ENCODE measurements around the gene UQCR10. TPM values are rescaled to one million over a fixed set of nuclear protein-coding genes. Genes with fewer than 3 reads are reported as not detected.

UQCR10 gene
- total and polyA plus RNA-seq, 2 experiments from 2014 or later: 78.0 to 535 TPM

- H3K4me3 Mint-ChIP-seq: no peak overlapping the region
- Histone ChIP-seq H3K4me1 (ENCODE audit: insufficient read depth) (no peaks in the 10 kb centered on the region), H3K27me3 (ENCODE audit: insufficient read depth) (no peaks in the 10 kb centered on the region), H2AFZ (peak overlapping the region; percentile 69), H4K20me1 (replicated peaks; ENCODE audit: insufficient read depth) (no peaks in the 10 kb centered on the region), H3K79me2 (replicated peaks; ENCODE audit: insufficient read depth) (no peaks in the 10 kb centered on the region), H3K4me3 (no peak overlapping the region), H3K36me3 (ENCODE audit: insufficient read depth) (no peaks in the 10 kb centered on the region), H3K9me2 (ENCODE audit: insufficient read depth) (no peaks in the 10 kb centered on the region), H3K27ac (ENCODE audit: low read depth) (no peak overlapping the region), H3F3A (replicated peaks; ENCODE audit: low read depth) (no peaks in the 10 kb centered on the region), H3K4me2 (no peak overlapping the region)
- H3K27me3 Mint-ChIP-seq (ENCODE audit: insufficient read depth, low read depth, poor library complexity): peaks cover 4% of the 10 kb centered on the region
- H3K36me3 Mint-ChIP-seq (ENCODE audit: low read depth): no peaks in the 10 kb centered on the region; the same call in 2 of the 3 replicates
- peaks cover 14% of the 10 kb centered on the region for H3K4me1 Mint-ChIP-seq
- DNase-seq (ENCODE audit: low spot score) (no peak), ATAC-seq (peak; percentile 69)
- no peaks in the 10 kb centered on the region for H3K9me3 Mint-ChIP-seq
- TF ChIP-seq JUNB (IDR thresholded peaks at IDR 0.05; ENCODE audit: unreplicated experiment) (no peak), ZNF462 (CRISPR knock-in tag; IDR thresholded peaks at IDR 0.05) (no peak), NANOG (IDR thresholded peaks at IDR 0.05; ENCODE audit: borderline replicate concordance) (no peak), EZH2phosphoT487 (IDR thresholded peaks at IDR 0.05; ENCODE audit: unreplicated experiment) (no peak), ZNF114 (CRISPR knock-in tag; IDR thresholded peaks at IDR 0.05) (no peak), POLR2AphosphoS5 (IDR thresholded peaks at IDR 0.05; ENCODE audit: low read depth) (no peak), STAT1 (IDR thresholded peaks at IDR 0.05; ENCODE audit: unreplicated experiment) (no peak), ZNF331 (CRISPR knock-in tag; IDR thresholded peaks at IDR 0.05; ENCODE audit: low read depth) (no peak), ETS1 (IDR thresholded peaks at IDR 0.05) (no peak), CREB1 (CRISPR knock-in tag; IDR thresholded peaks at IDR 0.05; ENCODE audit: low read depth) (no peak), EZH2 (IDR thresholded peaks at IDR 0.05; ENCODE audit: low read depth, unreplicated experiment) (no peak)
- TF ChIP-seq, protein P1, sequence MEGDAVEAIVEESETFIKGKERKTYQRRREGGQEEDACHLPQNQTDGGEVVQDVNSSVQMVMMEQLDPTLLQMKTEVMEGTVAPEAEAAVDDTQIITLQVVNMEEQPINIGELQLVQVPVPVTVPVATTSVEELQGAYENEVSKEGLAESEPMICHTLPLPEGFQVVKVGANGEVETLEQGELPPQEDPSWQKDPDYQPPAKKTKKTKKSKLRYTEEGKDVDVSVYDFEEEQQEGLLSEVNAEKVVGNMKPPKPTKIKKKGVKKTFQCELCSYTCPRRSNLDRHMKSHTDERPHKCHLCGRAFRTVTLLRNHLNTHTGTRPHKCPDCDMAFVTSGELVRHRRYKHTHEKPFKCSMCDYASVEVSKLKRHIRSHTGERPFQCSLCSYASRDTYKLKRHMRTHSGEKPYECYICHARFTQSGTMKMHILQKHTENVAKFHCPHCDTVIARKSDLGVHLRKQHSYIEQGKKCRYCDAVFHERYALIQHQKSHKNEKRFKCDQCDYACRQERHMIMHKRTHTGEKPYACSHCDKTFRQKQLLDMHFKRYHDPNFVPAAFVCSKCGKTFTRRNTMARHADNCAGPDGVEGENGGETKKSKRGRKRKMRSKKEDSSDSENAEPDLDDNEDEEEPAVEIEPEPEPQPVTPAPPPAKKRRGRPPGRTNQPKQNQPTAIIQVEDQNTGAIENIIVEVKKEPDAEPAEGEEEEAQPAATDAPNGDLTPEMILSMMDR (conservative IDR thresholded peaks at IDR 0.05; ENCODE audit: low read depth in 2 of 2): no peak
- TF ChIP-seq, protein P2, sequence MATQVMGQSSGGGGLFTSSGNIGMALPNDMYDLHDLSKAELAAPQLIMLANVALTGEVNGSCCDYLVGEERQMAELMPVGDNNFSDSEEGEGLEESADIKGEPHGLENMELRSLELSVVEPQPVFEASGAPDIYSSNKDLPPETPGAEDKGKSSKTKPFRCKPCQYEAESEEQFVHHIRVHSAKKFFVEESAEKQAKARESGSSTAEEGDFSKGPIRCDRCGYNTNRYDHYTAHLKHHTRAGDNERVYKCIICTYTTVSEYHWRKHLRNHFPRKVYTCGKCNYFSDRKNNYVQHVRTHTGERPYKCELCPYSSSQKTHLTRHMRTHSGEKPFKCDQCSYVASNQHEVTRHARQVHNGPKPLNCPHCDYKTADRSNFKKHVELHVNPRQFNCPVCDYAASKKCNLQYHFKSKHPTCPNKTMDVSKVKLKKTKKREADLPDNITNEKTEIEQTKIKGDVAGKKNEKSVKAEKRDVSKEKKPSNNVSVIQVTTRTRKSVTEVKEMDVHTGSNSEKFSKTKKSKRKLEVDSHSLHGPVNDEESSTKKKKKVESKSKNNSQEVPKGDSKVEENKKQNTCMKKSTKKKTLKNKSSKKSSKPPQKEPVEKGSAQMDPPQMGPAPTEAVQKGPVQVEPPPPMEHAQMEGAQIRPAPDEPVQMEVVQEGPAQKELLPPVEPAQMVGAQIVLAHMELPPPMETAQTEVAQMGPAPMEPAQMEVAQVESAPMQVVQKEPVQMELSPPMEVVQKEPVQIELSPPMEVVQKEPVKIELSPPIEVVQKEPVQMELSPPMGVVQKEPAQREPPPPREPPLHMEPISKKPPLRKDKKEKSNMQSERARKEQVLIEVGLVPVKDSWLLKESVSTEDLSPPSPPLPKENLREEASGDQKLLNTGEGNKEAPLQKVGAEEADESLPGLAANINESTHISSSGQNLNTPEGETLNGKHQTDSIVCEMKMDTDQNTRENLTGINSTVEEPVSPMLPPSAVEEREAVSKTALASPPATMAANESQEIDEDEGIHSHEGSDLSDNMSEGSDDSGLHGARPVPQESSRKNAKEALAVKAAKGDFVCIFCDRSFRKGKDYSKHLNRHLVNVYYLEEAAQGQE (IDR thresholded peaks at IDR 0.05; ENCODE audit: unreplicated experiment): no peak
- H3K27ac Mint-ChIP-seq: peak overlapping the region; percentile 8; the same call in 1 of the 2 replicates
Observed at GRCh38 chr22:29780748-29781676, 13.8 kb downstream of the UQCR10 start.
